EH (cell line): ENCODE data around the gene SLC4A2.
"Not testable (repeated sequence)": the region's sequence is repeated elsewhere in the genome, so short reads cannot be mapped to it uniquely, and the experiment has no call there.

Source experiments
- DNase-seq: peaks from one replicate; pipeline ENCODE4 v3.0.0-alpha.2; 2015; ENCODE audit warnings: low read depth

SLC4A2 gene

GRCh38 chr7:151024435-151025056, 34.8 kb upstream of the SLC4A2 start, which contains the start of gene ATG9B:
TSS of gene ATG9B (minus strand) at chr7:151024494. CDS start at chr7:151024423, 71 bp downstream.
- no peak for DNase-seq

GRCh38 chr7:151025924-151026671, 33.3 kb upstream of the SLC4A2 start:
- peak; percentile 32 for DNase-seq

GRCh38 chr7:151026771-151027727, 32.3 kb upstream of the SLC4A2 start:
- DNase-seq: not testable (repeated sequence)

- DNase-seq: not testable (repeated sequence)
These were observed 31.7 kb upstream of the SLC4A2 start for GRCh38 chr7:151027728-151028130.

- peak; percentile 98 for DNase-seq
These were observed 31.1 kb upstream of the SLC4A2 start, which contains the start of gene ABCB8 for GRCh38 chr7:151028131-151028947. TSS of gene ABCB8 (plus strand) at chr7:151028450. CDS start at chr7:151028516, 66 bp downstream.

- DNase-seq: no peak
These were observed 30.4 kb upstream of the SLC4A2 start for GRCh38 chr7:151028948-151029501.

- DNase-seq: no peak
These were observed 28.4 kb upstream of the SLC4A2 start for GRCh38 chr7:151031011-151031410.

- DNase-seq: no peak
These were observed 26.2 kb upstream of the SLC4A2 start for GRCh38 chr7:151032936-151033863.

GRCh38 chr7:151033864-151034249, 25.5 kb upstream of the SLC4A2 start:
- no peak for DNase-seq

- no peak for DNase-seq
These were observed 24.9 kb upstream of the SLC4A2 start for GRCh38 chr7:151034312-151035025.

GRCh38 chr7:151035026-151035717, 24.2 kb upstream of the SLC4A2 start:
- no peak for DNase-seq

- DNase-seq: no peak
These were observed 23.5 kb upstream of the SLC4A2 start for GRCh38 chr7:151035902-151036301.

- DNase-seq: peak; percentile 97
These were observed 20.2 kb upstream of the SLC4A2 start for GRCh38 chr7:151038951-151039849.

- DNase-seq: no peak
These were observed 19.4 kb upstream of the SLC4A2 start for GRCh38 chr7:151039850-151040548.

- DNase-seq: no peak
These were observed 18.6 kb upstream of the SLC4A2 start for GRCh38 chr7:151040616-151041375.

- DNase-seq: not testable (repeated sequence)
These were observed 15.9 kb upstream of the SLC4A2 start for GRCh38 chr7:151043449-151043848.
